Measurements from ENCODE around the gene IL36RN.
A peak's percentile ranks its signal among the peaks of the same experiment; 100 is the strongest.

The IL36RN gene

DNA sequence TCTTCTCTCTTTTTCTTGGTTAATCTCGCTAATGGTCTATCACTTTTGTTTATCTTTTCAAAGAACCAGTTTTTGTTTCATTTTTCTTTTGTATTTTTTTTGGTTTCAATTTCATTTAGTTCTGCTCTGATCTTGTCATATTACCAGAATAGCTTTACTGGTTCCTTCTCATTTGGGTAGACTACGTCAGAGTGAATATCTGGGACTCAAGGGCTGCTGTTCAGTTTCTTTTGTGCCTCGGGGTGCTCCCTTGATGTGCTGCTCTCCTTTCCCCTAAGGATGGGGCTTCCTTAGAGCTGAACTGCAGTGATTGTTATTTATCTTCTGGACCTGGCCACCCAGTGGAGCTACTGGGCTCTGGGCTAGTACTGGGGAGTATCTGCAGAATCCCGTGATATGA lies 39.0 kb downstream of the IL36RN start:
- DNase-seq (ENCODE audit: low read depth in 3 of 3, low spot score in 1 of 3), result no peak

DNA sequence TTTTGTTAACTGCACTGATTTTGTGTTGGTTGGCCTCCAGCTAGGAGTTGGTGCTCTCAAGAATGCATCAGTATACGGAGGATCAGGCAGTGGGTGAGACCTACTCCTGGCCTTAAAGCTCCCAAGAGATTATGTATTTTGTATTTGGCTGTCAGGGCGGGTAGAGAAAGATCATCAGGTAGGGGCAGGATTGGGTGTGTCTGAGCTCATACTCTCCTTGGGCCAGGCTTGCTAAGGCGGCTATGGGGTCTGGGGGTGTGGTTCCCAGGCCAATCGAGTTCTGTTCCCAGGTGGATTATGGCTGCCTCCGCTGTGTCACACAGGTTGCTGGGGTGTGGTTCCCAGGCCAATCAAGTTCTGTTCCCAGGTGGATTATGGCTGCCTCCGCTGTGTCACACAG lies 39.5 kb downstream of the IL36RN start:
- DNase-seq (ENCODE audit: low read depth in 3 of 3, low spot score in 1 of 3), result no peak

DNA sequence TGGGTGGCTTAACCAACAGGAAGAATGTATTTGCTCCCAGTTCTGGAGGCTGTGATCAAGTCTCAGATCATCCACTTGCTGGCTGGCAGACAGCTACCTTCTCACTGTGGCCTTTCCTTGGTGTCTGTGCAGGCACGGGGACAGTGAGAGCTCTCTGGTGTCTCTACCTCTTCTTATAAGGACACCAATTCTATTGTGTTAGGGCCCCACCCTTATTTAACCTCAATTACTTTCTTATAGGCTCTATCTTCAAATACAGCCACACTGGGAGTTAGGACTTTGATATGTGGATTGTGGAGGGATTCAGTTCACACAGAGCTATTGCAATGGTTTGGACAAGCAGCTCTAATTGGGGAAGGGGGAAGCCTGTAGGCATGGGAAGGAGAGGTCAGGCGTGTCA lies 43.1 kb downstream of the IL36RN start:
- no peak for DNase-seq (ENCODE audit: low read depth in 3 of 3, low spot score in 1 of 3)

- no peak for DNase-seq (ENCODE audit: low read depth in 3 of 3, low spot score in 1 of 3)
Measured at GRCh38 chr2:113103277-113103676, 44.3 kb downstream of the IL36RN start.

DNA sequence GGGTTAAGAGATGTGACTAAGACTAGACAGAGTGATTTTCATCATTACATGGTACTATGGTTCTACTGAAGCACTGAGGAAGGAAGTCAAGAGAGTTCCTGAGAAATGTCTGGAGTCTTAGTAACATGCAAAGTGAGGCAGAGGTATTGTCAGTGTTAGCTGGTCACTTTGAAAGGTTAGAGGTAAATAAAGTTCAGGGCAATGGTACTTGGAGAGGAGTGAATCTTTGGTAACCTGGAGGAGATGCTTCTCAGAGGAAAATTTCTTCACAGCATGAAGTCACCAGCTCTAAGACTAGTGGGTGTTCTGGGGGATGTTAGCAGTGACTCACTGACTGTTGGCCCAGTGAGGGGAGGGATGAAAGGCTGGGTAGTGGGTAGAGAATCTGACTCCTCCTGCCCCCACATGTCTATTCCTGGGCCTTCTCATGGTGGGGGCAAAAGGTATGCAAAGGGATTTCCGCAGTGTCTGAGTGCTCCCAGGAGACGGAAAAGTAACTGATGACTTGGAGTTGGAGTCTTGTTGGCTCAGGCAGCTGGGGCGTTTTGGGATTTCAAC lies 45.1 kb downstream of the IL36RN start:
- peak in 1 of 3 donors; percentile 12 for DNase-seq (ENCODE audit: low read depth in 3 of 3, low spot score in 1 of 3)

- DNase-seq (ENCODE audit: low read depth in 3 of 3, low spot score in 1 of 3), result no peak
Measured at GRCh38 chr2:113105047-113105785, 46.2 kb downstream of the IL36RN start.

- no peak for DNase-seq (ENCODE audit: low read depth in 3 of 3, low spot score in 1 of 3)
Measured at GRCh38 chr2:113111121-113111520, 52.1 kb downstream of the IL36RN start.

GRCh38 chr2:113111823-113112287 lies 52.9 kb downstream of the IL36RN start:
- DNase-seq (ENCODE audit: low read depth in 3 of 3, low spot score in 1 of 3), result no peak

DNA sequence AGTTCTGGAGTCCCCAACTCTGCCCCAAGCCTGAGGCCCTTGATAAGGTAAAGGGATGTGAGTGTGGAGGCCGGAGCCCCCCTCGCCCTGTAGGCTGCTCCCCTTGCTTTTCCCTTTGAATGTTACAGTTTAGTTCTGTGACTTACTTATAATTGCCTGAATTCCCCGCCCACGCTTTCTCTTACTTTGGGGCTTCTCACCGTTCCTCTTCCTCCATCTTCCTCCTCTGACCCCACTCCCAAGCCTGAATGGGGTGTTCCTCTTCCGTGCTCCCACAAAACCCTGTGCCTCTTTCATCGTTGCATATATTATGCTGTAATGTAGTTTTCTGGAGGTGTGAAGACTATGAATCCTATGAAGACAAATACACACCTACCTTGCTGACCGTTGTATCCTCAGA lies 53.4 kb downstream of the IL36RN start:
- DNase-seq (ENCODE audit: low read depth in 3 of 3, low spot score in 1 of 3), result no peak

GRCh38 chr2:113112871-113113270 lies 53.9 kb downstream of the IL36RN start:
- DNase-seq (ENCODE audit: low read depth in 3 of 3, low spot score in 1 of 3), result no peak

DNA sequence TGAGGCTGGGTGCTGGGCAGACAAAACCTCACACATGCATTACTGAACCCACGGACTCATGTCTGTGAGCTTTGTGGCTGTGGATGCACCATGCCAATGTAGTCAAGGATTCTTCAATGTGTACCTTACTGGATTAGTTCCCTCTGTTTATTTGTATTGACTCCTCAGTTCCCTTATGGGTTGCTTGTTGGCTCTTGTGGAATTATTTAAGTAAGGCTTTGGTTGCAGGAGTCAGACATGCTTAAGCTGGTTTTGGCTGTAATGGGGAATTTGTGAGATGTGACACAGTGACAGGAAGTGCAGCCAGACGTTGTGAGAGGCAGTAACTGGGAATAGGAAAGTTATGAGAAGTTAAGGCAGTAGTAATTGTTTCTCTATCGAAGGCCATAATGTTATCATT lies 54.8 kb downstream of the IL36RN start:
- DNase-seq (ENCODE audit: low read depth in 3 of 3, low spot score in 1 of 3), result no peak

All from stimulated activated CD4-positive, alpha-beta T cell treated with anti-CD3 and anti-CD28 coated beads, TNF-alpha, amount 100 ng/mL, for 1 hour (primary cell).